ENCODE data around the gene HDAC7. TPM values are rescaled to one million over a fixed set of nuclear protein-coding genes. Genes with fewer than 3 reads are reported as not detected.

HDAC7 gene
- total and polyA plus RNA-seq, 2 donors from 2014 or later: 35.0 to 132 TPM

DNA sequence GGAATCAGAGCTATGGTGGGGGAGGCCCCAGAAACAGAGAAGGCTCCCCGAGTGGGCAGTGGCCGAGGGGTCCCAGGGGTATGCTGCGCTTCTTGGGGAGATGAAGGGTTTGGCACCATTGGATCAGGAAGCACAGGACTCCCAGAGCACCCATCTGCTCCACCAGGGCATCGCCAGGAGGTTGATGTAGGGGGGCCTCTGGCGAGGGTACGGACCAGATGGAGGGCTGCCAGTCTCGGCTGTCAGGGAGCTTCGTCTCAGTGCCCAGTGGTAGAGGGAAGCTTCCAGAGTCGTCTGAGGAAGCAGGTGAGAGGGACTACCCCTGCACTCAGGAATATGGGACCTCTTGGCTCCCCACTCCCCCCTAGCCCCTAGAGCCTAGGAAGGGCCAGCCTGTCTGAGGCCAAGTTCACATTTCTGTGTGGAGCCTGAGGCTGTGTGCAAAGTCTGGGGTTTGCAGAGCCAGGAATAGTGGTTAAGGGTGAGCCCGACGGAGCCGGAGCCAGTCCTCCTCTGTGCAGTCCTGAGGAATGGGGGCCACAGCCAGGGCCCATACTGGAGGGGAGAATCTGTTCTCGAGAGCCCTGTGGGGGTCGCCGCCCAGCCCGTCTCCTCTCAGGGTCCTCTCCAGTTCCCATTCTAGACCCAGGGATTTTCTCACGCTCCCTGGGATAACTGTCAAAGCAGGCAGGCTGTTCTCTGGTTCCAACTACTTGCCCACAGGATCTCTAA lies 36.5 kb downstream of the HDAC7 start:
- FAIRE-seq (no peak), DNase-seq (peak in 1 of 5 donors; percentile 71)
- Histone ChIP-seq H3K4me1 (ENCODE audit: control insufficient read depth in 2 of 3, insufficient read depth in 2 of 3, low read depth in 1 of 3, low read length in 3 of 3) (peaks cover 0 to 5% (median 0%) of the 10 kb centered on the region in 3 donors), H3K36me3 (ENCODE audit: control insufficient read depth in 2 of 3, insufficient read depth in 3 of 3, low read length in 3 of 3) (peaks cover 6 to 30% (median 18%) of the 10 kb centered on the region in 3 donors), H3K9me3 (ENCODE audit: control insufficient read depth in 2 of 3, insufficient read depth in 1 of 3, low read length in 3 of 3) (no peaks in the 10 kb centered on the region), H3K4me3 (ENCODE audit: low read length in 3 of 3) (no peak overlapping the region), H3K27ac (ENCODE audit: low read depth in 2 of 2, low read length in 2 of 2) (no peak overlapping the region), H3K27me3 (ENCODE audit: control insufficient read depth, insufficient read depth, low read length) (no peaks in the 10 kb centered on the region), H3K9ac (ENCODE audit: low read length in 3 of 3) (no peak overlapping the region)
- TF ChIP-seq, protein P1, sequence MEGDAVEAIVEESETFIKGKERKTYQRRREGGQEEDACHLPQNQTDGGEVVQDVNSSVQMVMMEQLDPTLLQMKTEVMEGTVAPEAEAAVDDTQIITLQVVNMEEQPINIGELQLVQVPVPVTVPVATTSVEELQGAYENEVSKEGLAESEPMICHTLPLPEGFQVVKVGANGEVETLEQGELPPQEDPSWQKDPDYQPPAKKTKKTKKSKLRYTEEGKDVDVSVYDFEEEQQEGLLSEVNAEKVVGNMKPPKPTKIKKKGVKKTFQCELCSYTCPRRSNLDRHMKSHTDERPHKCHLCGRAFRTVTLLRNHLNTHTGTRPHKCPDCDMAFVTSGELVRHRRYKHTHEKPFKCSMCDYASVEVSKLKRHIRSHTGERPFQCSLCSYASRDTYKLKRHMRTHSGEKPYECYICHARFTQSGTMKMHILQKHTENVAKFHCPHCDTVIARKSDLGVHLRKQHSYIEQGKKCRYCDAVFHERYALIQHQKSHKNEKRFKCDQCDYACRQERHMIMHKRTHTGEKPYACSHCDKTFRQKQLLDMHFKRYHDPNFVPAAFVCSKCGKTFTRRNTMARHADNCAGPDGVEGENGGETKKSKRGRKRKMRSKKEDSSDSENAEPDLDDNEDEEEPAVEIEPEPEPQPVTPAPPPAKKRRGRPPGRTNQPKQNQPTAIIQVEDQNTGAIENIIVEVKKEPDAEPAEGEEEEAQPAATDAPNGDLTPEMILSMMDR (IDR thresholded peaks at IDR 0.05; ENCODE audit: borderline replicate concordance, extremely low read depth, insufficient read depth): no peak
- intact Hi-C loops (cut with DNase I): loop anchor here (10.0 kb wide), 1 partner anchor 52 kb away; no protein-coding TSS in a partner anchor

DNA sequence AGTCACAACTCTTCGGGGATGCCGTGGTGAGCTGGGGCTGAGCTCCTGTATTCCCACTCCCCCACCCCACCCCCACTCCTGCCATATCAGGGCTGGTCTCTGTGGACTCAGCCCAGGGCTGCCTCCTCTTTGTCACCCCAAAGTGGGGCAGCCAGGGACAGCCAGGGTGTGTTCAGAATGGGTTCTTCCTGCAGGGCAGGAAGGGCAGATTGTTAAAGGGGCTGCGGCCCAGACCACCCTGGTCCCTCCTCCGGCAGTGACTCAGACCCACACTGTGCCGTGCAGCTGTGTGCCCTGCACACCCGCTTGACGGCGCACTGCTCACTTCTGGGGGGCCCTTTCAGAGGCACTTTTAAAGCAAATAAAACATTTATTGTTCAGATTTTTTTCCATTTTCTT lies 37.3 kb downstream of the HDAC7 start:
- Histone ChIP-seq H3K27ac (ENCODE audit: low read depth in 2 of 2, low read length in 2 of 2) (no peak overlapping the region), H3K9me3 (ENCODE audit: control insufficient read depth in 2 of 3, insufficient read depth in 1 of 3, low read length in 3 of 3) (no peaks in the 10 kb centered on the region), H3K27me3 (ENCODE audit: control insufficient read depth, insufficient read depth, low read length) (no peaks in the 10 kb centered on the region), H3K9ac (ENCODE audit: low read length in 3 of 3) (no peak overlapping the region), H3K4me1 (ENCODE audit: control insufficient read depth in 2 of 3, insufficient read depth in 2 of 3, low read depth in 1 of 3, low read length in 3 of 3) (peaks cover 0 to 10% (median 0%) of the 10 kb centered on the region in 3 donors), H3K36me3 (ENCODE audit: control insufficient read depth in 2 of 3, insufficient read depth in 3 of 3, low read length in 3 of 3) (peaks cover 3 to 25% (median 13%) of the 10 kb centered on the region in 3 donors), H3K4me3 (ENCODE audit: low read length in 3 of 3) (no peak overlapping the region)
- TF ChIP-seq, protein P1 (IDR thresholded peaks at IDR 0.05; ENCODE audit: borderline replicate concordance, extremely low read depth, insufficient read depth): no peak
- FAIRE-seq (no peak), DNase-seq (peak in 1 of 5 donors; percentile 71)
- intact Hi-C loops (cut with DNase I): loop anchor here (10.0 kb wide), 1 partner anchor 52 kb away; no protein-coding TSS in a partner anchor

DNA sequence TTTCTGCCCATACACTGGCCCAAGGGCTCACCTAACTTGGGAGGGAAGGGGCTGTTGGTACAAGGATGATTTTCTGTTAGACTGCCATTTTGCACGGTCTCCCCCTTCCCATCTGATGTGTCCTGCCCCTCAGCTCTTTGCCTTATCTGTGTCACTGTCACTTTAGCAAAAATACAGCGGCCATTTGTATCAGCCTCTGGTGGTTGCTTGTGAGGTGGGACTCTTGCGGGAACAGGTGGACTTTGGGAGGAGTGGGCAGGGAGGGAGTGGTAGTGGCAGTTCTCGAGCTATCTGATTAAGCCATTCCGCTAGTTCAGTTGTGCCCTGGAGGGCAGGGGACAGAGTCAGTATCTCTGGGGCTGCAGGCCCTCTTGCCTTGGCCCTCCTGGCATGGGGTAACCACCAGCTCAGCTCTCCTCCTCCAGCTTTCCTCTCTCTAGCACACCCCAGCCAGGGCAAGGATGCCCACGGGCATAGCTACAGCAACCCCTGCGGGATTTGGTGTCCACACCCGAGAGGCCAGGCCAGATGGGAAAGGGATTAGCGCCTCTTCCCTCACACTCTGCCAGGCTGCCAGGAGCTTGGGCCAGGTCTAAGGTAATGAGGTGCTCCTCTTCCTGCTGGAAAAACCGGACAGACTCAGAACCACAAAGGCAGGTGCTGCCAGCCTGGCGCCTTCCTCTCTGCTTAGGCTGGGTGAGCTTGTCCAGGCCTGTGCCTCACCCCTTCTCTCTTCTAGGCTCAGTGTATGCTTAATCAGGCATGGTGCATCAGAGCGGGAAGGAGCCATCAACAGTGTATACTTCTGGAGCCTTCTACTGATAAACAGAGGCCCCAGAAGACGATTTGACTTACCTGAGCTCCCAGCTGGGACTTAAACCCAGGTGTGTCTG lies 38.0 kb downstream of the HDAC7 start:
- intact Hi-C loops (cut with DNase I): loop anchor here (10.0 kb wide), 1 partner anchor 53 kb away; no protein-coding TSS in a partner anchor
- H3K9me3 ChIP-seq (ENCODE audit: control insufficient read depth in 2 of 3, insufficient read depth in 1 of 3, low read length in 3 of 3): no peaks in the 10 kb centered on the region
- no peak overlapping the region for H3K9ac ChIP-seq (ENCODE audit: low read length in 3 of 3)
- H3K27me3 ChIP-seq (ENCODE audit: control insufficient read depth, insufficient read depth, low read length): no peaks in the 10 kb centered on the region
- FAIRE-seq (no peak), DNase-seq (peak in 1 of 5 donors; percentile 69)
- no peak overlapping the region for H3K27ac ChIP-seq (ENCODE audit: low read depth in 2 of 2, low read length in 2 of 2)
- peaks cover 0 to 16% (median 0%) of the 10 kb centered on the region in 3 donors for H3K4me1 ChIP-seq (ENCODE audit: control insufficient read depth in 2 of 3, insufficient read depth in 2 of 3, low read depth in 1 of 3, low read length in 3 of 3)
- H3K36me3 ChIP-seq (ENCODE audit: control insufficient read depth in 2 of 3, insufficient read depth in 3 of 3, low read length in 3 of 3): peaks cover under 1 to 22% (median 13%) of the 10 kb centered on the region in 3 donors
- TF ChIP-seq, protein P1 (IDR thresholded peaks at IDR 0.05; ENCODE audit: borderline replicate concordance, extremely low read depth, insufficient read depth): no peak
- H3K4me3 ChIP-seq (ENCODE audit: low read length in 3 of 3): no peak overlapping the region

All from kidney (tissue), 14 donors.